ENCODE measurements around the gene PPP2R2B. TPM values are rescaled to one million over a fixed set of nuclear protein-coding genes. Genes with fewer than 3 reads are reported as not detected.

Gene PPP2R2B
- polyA plus RNA-seq, 1 donor (not counting 4 experiments of a cell fraction or from before 2014, with no cell fraction given) = 0.33 TPM

GRCh38 chr5:146872188-146872587, 6.4 kb downstream of the PPP2R2B start:
- Histone ChIP-seq H3K79me2 (ENCODE audit: control insufficient read depth, insufficient read depth, low read length) (no peaks in the 10 kb centered on the region), H3K9ac (ENCODE audit: control insufficient read depth, extremely low read depth, insufficient read depth, low read length) (no peak overlapping the region), H3K9me3 (ENCODE audit: control insufficient read depth, low read depth, low read length) (no peaks in the 10 kb centered on the region), H3K36me3 (ENCODE audit: control insufficient read depth in 2 of 2, extremely low read depth in 1 of 2, insufficient read depth in 2 of 2, low read length in 2 of 2) (no peaks in the 10 kb centered on the region), H3K4me1 (ENCODE audit: control insufficient read depth, extremely low read depth, insufficient read depth, low read length) (peaks cover 2% of the 10 kb centered on the region), H3K27me3 (ENCODE audit: control insufficient read depth, extremely low read depth, insufficient read depth, low read length) (peaks cover 7% of the 10 kb centered on the region), H3K9me1 (ENCODE audit: control insufficient read depth, extremely low read depth, insufficient read depth, low read length) (no peaks in the 10 kb centered on the region), H2AFZ (ENCODE audit: control insufficient read depth, low read length) (no peak overlapping the region), H4K20me1 (ENCODE audit: control insufficient read depth, extremely low read depth, insufficient read depth, low read length) (no peaks in the 10 kb centered on the region), H3K4me2 (ENCODE audit: control insufficient read depth, extremely low read depth, insufficient read depth, low read depth, low read length) (no peak overlapping the region), H3K4me3 (ENCODE audit: control insufficient read depth in 2 of 3, extremely low read depth in 1 of 3, insufficient read depth in 2 of 3, low read depth in 1 of 3, low read length in 3 of 3) (no peak overlapping the region), H3K27ac (ENCODE audit: control insufficient read depth, insufficient read depth, low read length) (no peak overlapping the region)
- DNase-seq (ENCODE audit: low read depth, low spot score) (no peak), FAIRE-seq (no peak)
- dilution Hi-C loops (cut with MboI; ENCODE audit: extremely low pct_ligation_motif_present, low sequenced_read_pairs) = no loop called here
- no peak for TF ChIP-seq CTCF (optimal IDR thresholded peaks at IDR 0.05 in 1 of 3, IDR thresholded peaks at IDR 0.05 in 1 of 3, conservative IDR thresholded peaks at IDR 0.05 in 1 of 3; ENCODE audit: extremely low read depth in 1 of 3, insufficient read depth in 2 of 3, low read length in 3 of 3)
- TF ChIP-seq EZH2 (IDR thresholded peaks at IDR 0.05; ENCODE audit: low read length) = no peak

GRCh38 chr5:146867996-146868708, 10.4 kb downstream of the PPP2R2B start:
- no peaks in the 10 kb centered on the region for H3K4me1 ChIP-seq (ENCODE audit: control insufficient read depth, extremely low read depth, insufficient read depth, low read length)
- no peak overlapping the region for H3K4me2 ChIP-seq (ENCODE audit: control insufficient read depth, extremely low read depth, insufficient read depth, low read depth, low read length)
- no peaks in the 10 kb centered on the region for H3K9me1 ChIP-seq (ENCODE audit: control insufficient read depth, extremely low read depth, insufficient read depth, low read length)
- no peak for TF ChIP-seq EZH2 (IDR thresholded peaks at IDR 0.05; ENCODE audit: low read length)
- TF ChIP-seq CTCF (optimal IDR thresholded peaks at IDR 0.05 in 1 of 3, IDR thresholded peaks at IDR 0.05 in 1 of 3, conservative IDR thresholded peaks at IDR 0.05 in 1 of 3; ENCODE audit: extremely low read depth in 1 of 3, insufficient read depth in 2 of 3, low read length in 3 of 3) = no peak
- no peaks in the 10 kb centered on the region for H3K36me3 ChIP-seq (ENCODE audit: control insufficient read depth in 2 of 2, extremely low read depth in 1 of 2, insufficient read depth in 2 of 2, low read length in 2 of 2)
- dilution Hi-C loops (cut with MboI; ENCODE audit: extremely low pct_ligation_motif_present, low sequenced_read_pairs) = no loop called here
- no peak overlapping the region for H3K9ac ChIP-seq (ENCODE audit: control insufficient read depth, extremely low read depth, insufficient read depth, low read length)
- H2AFZ ChIP-seq (ENCODE audit: control insufficient read depth, low read length) = no peak overlapping the region
- DNase-seq (ENCODE audit: low read depth, low spot score) (no peak), FAIRE-seq (no peak)
- H3K27me3 ChIP-seq (ENCODE audit: control insufficient read depth, extremely low read depth, insufficient read depth, low read length) = no peaks in the 10 kb centered on the region
- no peaks in the 10 kb centered on the region for H3K79me2 ChIP-seq (ENCODE audit: control insufficient read depth, insufficient read depth, low read length)
- H3K4me3 ChIP-seq (ENCODE audit: control insufficient read depth in 2 of 3, extremely low read depth in 1 of 3, insufficient read depth in 2 of 3, low read depth in 1 of 3, low read length in 3 of 3) = no peak overlapping the region
- no peaks in the 10 kb centered on the region for H4K20me1 ChIP-seq (ENCODE audit: control insufficient read depth, extremely low read depth, insufficient read depth, low read length)
- H3K27ac ChIP-seq (ENCODE audit: control insufficient read depth, insufficient read depth, low read length) = no peak overlapping the region
- no peaks in the 10 kb centered on the region for H3K9me3 ChIP-seq (ENCODE audit: control insufficient read depth, low read depth, low read length)
